HepG2 (cell line): ENCODE results near the gene C2orf81. TPM values are rescaled to one million over a fixed set of nuclear protein-coding genes. Genes with fewer than 3 reads are reported as not detected.
A peak's percentile ranks its signal among the peaks of the same experiment; 100 is the strongest.

Experiments used
- ATAC-seq: fragments of 200-7000 bp; cut with Tn5 transposase; 3 replicates; pipeline ENCODE4 v1.9.1; 2020; ENCODE audit warnings: mild to moderate bottlenecking, moderate library complexity
- BruUV-seq: library from RNA; stranded (reverse); fragments of 400-500 nt; replicated peaks from 2 replicates; lab custom pipeline; 2021; lab: Mats Ljungman, UMichigan
- CTCF ChIA-PET: fragments of 300-600 bp; formaldehyde crosslinking; extraction: SDS; loops from one replicate; lab custom pipeline; 2021; ENCODE audit warnings: low total read pairs, inconsistent platforms, low intra/inter-chr PET ratio; lab: Yijun Ruan, JAX
- POLR2A ChIA-PET: fragments of 350-600 bp; sonication (Branson Sonifier 250); formaldehyde crosslinking; loops from one replicate; lab custom pipeline; 2020; ENCODE audit warnings: antibody characterized with exemption, inconsistent platforms; lab: Yijun Ruan, JAX
- DNase-seq: peaks from one replicate; pipeline ENCODE4 v3.0.0-alpha.2; 2015; ENCODE audit warnings: low spot score
- FAIRE-seq: peaks from 3 replicates; lab custom pipeline; 2011; peaks lifted over from hg19 to GRCh38; lab: Jason Lieb, UNC
- H2AFZ ChIP-seq: one replicate; pipeline ENCODE4 v1.6.1; 2011; ENCODE audit warnings: low read length, inconsistent platforms
- H3K27ac ChIP-seq: fragments of 300-600 bp; 3 replicates; pipeline ENCODE4 v1.8.0; 2011; ENCODE audit warnings: mixed run types, mild to moderate bottlenecking, mixed read lengths, low read length, inconsistent platforms; ENCODE audit not compliant: insufficient read depth; ENCODE audit errors: extremely low read length
- H3K27me3 ChIP-seq, 2 experiments: fragments of 200-600 bp in 1 of 2; 2 replicates in 1 of 2; 3 replicates in 1 of 2; pipeline versions ENCODE4 v1.6.0 to v1.8.0; 2011; ENCODE audit warnings: low read length in 2 of 2, mild to moderate bottlenecking in 2 of 2, moderate library complexity in 2 of 2, inconsistent platforms in 1 of 2; ENCODE audit not compliant: insufficient read depth in 2 of 2, control insufficient read depth in 1 of 2
- H3K36me3 ChIP-seq, 2 experiments: fragments of 200-600 bp in 1 of 2; replicated peaks in 1 of 2; 2 replicates in 1 of 2; 3 replicates in 1 of 2; pipeline versions ENCODE4 v1.5.1 to v1.8.0; 2011; ENCODE audit warnings: low read length in 2 of 2, inconsistent platforms in 1 of 2; ENCODE audit not compliant: insufficient read depth in 2 of 2, control insufficient read depth in 1 of 2
- H3K4me1 ChIP-seq: 2 replicates; pipeline ENCODE4 v1.5.1; 2012; ENCODE audit warnings: low read length, inconsistent platforms; ENCODE audit not compliant: insufficient read depth
- H3K4me2 ChIP-seq: 2 replicates; pipeline ENCODE4 v1.6.0; 2011; ENCODE audit warnings: low read depth, low read length, inconsistent platforms
- H3K4me3 ChIP-seq, 3 experiments: fragments of 200-600 bp in 1 of 3; sonication (generic), shearing (Covaris generic) in 1 of 3; replicated peaks in 1 of 3; 2 replicates each; pipeline ENCODE4 v1.5.1; 2011 to 2016; ENCODE audit warnings: low read length in 3 of 3, inconsistent platforms in 2 of 3, low read depth in 2 of 3, mild to moderate bottlenecking in 2 of 3, control low read depth in 1 of 3, mixed read lengths in 1 of 3; ENCODE audit not compliant: insufficient read depth in 1 of 3
- H3K79me2 ChIP-seq: one replicate; pipeline ENCODE4 v1.6.1; 2011; ENCODE audit warnings: low read length, inconsistent platforms; ENCODE audit not compliant: insufficient read depth
- H3K9ac ChIP-seq: 2 replicates; pipeline ENCODE4 v1.6.0; 2011; ENCODE audit warnings: mild to moderate bottlenecking, low read depth, low read length, inconsistent platforms; ENCODE audit not compliant: insufficient read depth
- H3K9me3 ChIP-seq: 2 replicates; pipeline ENCODE4 v1.5.1; 2012; ENCODE audit warnings: mild to moderate bottlenecking, low read length
- H4K20me1 ChIP-seq: 2 replicates; pipeline ENCODE4 v1.6.0; 2011; ENCODE audit warnings: inconsistent platforms, mild to moderate bottlenecking, low read length, moderate library complexity; ENCODE audit not compliant: insufficient read depth
- AGO2 ChIP-seq: fragments of 200-400 bp; formaldehyde crosslinking; optimal IDR thresholded peaks from 2 replicates; pipeline ENCODE3; 2017; ENCODE audit warnings: mild to moderate bottlenecking, low read depth, low read length, moderate library complexity
- AKAP8 ChIP-seq: sonication (generic); formaldehyde crosslinking; IDR thresholded peaks from 2 replicates; pipeline ENCODE4 v1.5.1; 2020; ENCODE audit warnings: mild to moderate bottlenecking, missing genetic modification reagents
- MIER3 ChIP-seq: IDR thresholded peaks from 2 replicates; pipeline ENCODE4 v1.6.1; 2016; ENCODE audit warnings: missing compliant biosample characterization, borderline replicate concordance
- ZNF746 ChIP-seq: sonication (generic); formaldehyde crosslinking; IDR thresholded peaks from 2 replicates; pipeline ENCODE4 v1.8.0; 2022; ENCODE audit warnings: mild to moderate bottlenecking, missing genetic modification reagents
- ZNF747 ChIP-seq: sonication (generic); formaldehyde crosslinking; IDR thresholded peaks from 2 replicates; pipeline ENCODE4 v1.8.1; 2023; ENCODE audit warnings: missing genetic modification reagents, mild to moderate bottlenecking, borderline replicate concordance
- ZNF83 ChIP-seq: sonication (generic); formaldehyde crosslinking; IDR thresholded peaks from 2 replicates; pipeline ENCODE4 v1.4.0; 2020; ENCODE audit warnings: missing genetic modification reagents, mild to moderate bottlenecking, borderline replicate concordance
- WGBS: methylation state at CpG from one replicate; pipeline ENCODE4 v1.1.6; 2017; ENCODE audit warnings: low lambda C conversion rate; 5-methylcytosine and 5-hydroxymethylcytosine counted together
- in situ Hi-C: cut with HindIII; loops from 2 replicates; pipeline ENCODE4 v1.10.0; 2017; ENCODE audit warnings: low pct_unique_long_range_greater_than_20kb; ENCODE audit not compliant: extremely low pct_ligation_motif_present
- intact Hi-C: fragments of 100-400 bp; cut with micrococcal nuclease; formaldehyde crosslinking; loops from one replicate; pipeline ENCODE4 v1.10.0; 2022; ENCODE audit not compliant: unreplicated experiment
- polyA plus RNA-seq, 8 experiments: library from polyadenylated mRNA; depleted of rRNA in 3 of 8; stranded (reverse) in 7 of 8; unstranded in 1 of 8; fragments of >200 nt; fragmentation: Illumina TruSeq in 4 of 8; extraction: Trizol in 4 of 8; gene quantifications; 2 replicates each; pipeline versions ENCODE4 v1.2.1 to v1.2.3, GENCODE V29; 2011 to 2016; ENCODE audit warnings: low read depth in 4 of 8, missing spikeins in 1 of 8, mixed read lengths in 1 of 8; ENCODE audit not compliant: insufficient read depth in 1 of 8
- total RNA-seq, 5 experiments: library from RNA; depleted of rRNA; stranded (reverse); fragments of >200 nt; fragmentation: Illumina TruSeq; extraction: Trizol; gene quantifications; 2 replicates each; pipeline ENCODE4 v1.2.3, GENCODE V29; 2016; ENCODE audit warnings: low read depth in 1 of 5

C2orf81 gene
- total and polyA plus RNA-seq, 2 of the 13 experiments (the other 11 are each of a cell fraction or from before 2014, with no cell fraction given), result 0.15 to 0.17 TPM

DNA sequence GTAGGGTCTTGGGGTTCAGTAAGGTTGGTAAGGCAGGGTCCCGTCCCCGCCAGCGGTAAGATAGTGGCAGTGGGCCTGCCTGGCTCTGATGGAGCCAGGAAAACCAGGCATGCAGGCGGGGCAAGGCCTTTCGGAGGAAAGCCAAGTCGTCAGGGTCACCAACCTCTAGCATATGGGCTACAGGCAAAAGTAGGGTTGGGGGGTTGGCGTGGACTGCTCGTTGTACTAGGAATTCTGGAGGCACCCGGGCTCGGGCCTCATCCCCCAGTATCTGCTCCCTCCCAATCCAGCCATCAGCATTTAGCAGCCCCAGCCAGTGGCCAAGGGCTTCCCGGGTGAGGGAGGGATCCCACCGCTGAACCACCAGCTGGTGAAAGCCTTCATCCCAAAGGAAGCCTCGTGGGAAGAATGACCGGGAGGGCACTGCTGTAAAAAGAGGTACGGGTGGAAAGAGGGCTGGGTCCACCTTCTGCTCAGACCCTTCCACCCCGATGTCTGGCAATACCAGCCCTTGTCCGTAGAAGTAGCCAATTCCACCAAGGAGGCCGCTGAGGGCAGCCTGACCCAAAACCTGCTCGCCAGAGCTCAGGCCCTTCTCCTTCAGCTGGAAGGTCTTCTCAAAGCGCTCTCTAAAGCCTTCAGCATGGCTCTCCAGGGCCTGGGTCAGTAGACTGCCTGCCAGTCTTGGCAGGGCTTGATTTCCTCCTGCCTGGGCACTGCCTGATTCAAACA lies 40.8 kb upstream of the C2orf81 start:
- Histone ChIP-seq H3K79me2 (peaks cover 36% of the 10 kb centered on the region), H3K36me3 (peaks cover 1 to 24% of the 10 kb centered on the region in 2 experiments), H2AFZ (no peak overlapping the region), H4K20me1 (peaks cover 4% of the 10 kb centered on the region; the same call in 1 of the 2 replicates), H3K4me3 (no peak overlapping the region), H3K27ac (peak overlapping the region; percentile 1), H3K27me3 (no peaks in the 10 kb centered on the region; a peak in 1 of 5 replicates), H3K4me2 (no peak overlapping the region), H3K9ac (no peak overlapping the region), H3K4me1 (peaks cover 34% of the 10 kb centered on the region), H3K9me3 (no peaks in the 10 kb centered on the region)
- ATAC-seq, result no peak
- no peak for FAIRE-seq
- no TSS peak for BruUV-seq
- intact Hi-C loops, result no loop called here
- CTCF ChIA-PET, result interaction anchor here (1.4 kb wide), 1 partner anchor 70 kb away, joined by 5 read pairs; no protein-coding TSS in a partner anchor
- WGBS, result 97% methylated on average over 19 of the region's 20 CpGs
- in situ Hi-C loops, result no loop called here
- POLR2A ChIA-PET, result interaction anchor here (0.7 to 12.4 kb wide), 11 partner anchors 9 to 68 kb away, joined by 3 to 342 read pairs (median 6); partner anchors contain the start of genes AUP1, CCDC142, HTRA2 and MRPL53
- TF ChIP-seq ZNF747 (CRISPR knock-in tag), result 0 out of 2 replicates have a peak, but pooled peaks have one; percentile 60
- peak; percentile 62 for TF ChIP-seq AGO2
- no peak for TF ChIP-seq AKAP8
- no peak for TF ChIP-seq ZNF83 (CRISPR knock-in tag)
- no peak for TF ChIP-seq MIER3 (CRISPR knock-in tag)
- TF ChIP-seq ZNF746, result no peak
- no peak for DNase-seq
